MM.1S (cell line): ENCODE results near the gene RPGRIP1L.

ENCODE experiments used
- CTCF ChIP-seq: fragments of 300-600 bp; sonication (generic); IDR thresholded peaks from 2 replicates; pipeline ENCODE4 v1.5.1; 2016; ENCODE audit warnings: antibody characterized with exemption, low read length, mixed read lengths
- EZH2 ChIP-seq: fragments of 300-600 bp; sonication (generic); optimal IDR thresholded peaks from 2 replicates; pipeline ENCODE3; 2017; ENCODE audit warnings: low read depth, mild to moderate bottlenecking, antibody characterized with exemption, low read length, mixed read lengths
- EZH2phosphoT487 ChIP-seq: fragments of 300-600 bp; sonication (generic); IDR thresholded peaks from 2 replicates; pipeline ENCODE4 v1.6.1; 2018; ENCODE audit warnings: antibody characterized with exemption, low read length

- TF ChIP-seq CTCF (no peak), EZH2 (no peak), EZH2phosphoT487 (no peak)
These were observed 97.7 kb downstream of the RPGRIP1L start for GRCh38 chr16:53605831-53606400.
